ENCODE results near the gene TBC1D9B.

Gene TBC1D9B

DNA sequence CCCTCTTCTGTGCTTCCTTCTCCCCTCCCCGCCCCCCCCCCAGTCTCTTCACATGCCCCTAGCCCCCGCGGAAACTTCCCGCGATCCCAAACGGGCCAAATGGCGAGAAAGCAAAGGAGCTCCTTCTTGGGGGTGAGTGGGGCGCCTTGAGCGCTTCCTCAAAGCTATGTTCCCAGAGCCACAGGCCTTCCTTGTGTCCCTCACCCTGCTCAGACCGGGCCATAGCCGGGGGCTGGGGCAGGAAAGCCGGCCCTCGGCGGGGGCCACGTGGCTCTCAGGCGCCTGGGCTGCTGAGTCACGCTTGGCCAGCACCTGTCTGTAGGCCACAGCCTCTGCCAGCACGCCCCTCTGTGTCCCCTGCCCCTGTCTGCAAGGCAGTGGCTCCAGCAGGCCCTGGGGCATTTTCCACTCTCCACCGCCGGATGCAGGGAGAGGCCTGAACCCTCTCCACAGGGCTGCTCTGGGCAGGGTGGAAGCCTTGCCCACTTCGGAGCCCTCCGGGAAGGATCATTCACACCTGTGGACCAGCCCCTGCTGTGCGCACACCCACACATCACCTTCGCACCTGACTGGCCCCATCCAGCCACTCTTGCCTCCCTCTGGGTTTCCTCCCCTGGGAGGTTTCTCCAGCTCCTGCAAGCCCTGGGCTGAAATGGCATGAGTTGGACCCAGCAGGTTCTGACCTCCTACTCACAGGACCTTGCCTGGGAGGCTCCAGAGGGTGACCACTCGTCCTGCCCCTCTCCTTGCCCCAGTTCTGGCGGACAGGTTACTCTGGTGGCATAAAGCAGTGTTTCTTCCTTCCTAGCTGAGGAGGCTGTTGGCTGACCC is 88.2 kb downstream of the TBC1D9B start:
- DNase-seq: peak; percentile 67

DNA sequence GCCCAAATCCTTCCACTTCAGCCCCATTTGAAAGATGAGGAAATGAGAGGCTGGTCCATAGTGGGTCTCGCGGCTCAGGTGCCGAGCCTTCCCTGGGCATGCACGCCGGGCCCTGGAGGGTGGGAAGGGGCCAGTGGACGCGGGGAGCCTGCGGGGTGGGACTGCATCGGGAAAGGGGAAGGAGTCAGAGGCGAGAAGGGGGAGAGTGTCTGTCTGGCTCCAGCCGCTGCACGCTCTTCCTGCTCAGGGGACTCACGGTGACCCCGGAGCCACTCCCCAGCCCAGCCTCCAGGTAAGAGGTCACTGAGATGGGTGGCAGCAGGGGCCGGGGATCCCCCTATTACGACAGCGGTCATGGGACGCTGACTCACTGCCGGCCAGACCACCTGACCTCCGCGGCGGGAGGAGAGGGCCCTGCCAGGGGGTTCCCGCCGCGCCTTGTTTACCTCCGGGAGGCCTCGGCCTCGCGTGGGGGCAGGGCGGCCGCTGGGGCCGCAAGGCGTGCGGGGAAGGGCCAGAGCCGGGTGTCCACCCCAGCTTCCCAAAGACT is 88.9 kb downstream of the TBC1D9B start:
- peak; percentile 90 for DNase-seq

- peak; percentile 27 for DNase-seq
Measured at GRCh38 chr5:179817890-179818745, 89.6 kb downstream of the TBC1D9B start.

DNA sequence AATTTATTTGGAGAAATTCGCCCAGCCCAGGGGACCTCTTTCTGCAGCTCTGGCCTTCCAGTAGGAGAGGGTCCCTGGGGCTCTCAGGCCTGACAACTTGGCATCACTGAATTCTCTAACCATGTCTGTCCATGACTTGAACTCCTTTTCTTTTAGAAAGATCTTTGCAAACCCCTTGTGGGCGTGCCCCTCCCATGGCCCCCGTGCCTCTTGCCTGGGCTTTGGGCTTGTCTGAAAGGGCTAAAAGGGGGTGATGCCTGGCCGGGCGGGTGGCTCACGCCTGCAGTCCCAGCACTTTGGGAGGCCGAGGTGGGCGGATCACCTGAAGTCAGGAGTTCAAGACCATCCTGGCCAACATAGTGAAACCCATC is 90.2 kb downstream of the TBC1D9B start:
- DNase-seq: no peak

DNA sequence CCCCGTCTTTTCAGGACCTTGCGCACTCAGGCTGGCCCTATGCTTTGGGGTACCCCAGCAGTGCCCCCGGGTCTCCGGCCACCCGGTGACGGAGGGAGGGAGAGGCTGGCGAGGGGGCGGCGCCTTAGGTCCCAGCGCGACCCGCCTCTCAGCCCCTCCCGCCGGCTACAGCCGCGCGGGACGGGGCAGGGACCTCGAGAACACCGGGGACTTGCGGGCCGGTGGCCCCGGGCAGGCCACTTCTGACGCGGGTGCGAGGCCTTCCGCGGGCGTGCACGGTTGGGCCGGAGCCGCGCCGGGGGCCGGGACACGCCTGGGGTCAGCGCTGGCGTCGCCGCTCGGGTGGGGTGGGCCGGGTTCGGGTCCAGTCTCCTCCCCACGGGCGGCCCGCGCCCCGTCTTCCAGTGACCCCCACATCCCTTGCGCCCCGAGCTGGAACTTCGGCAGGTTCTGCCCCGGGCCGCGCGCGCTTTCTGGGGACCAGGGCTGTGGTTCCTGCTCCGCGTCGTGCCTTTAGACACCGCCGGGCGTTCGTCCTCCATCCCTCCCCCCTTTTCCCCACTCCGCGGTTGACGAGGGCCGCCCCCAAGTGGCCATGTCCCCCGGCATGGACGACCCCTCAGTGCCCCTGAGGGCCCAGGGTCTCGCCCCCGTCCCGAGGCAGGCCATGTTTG is 90.8 kb downstream of the TBC1D9B start:
- peak; percentile 32 for DNase-seq

GRCh38 chr5:179816401-179816795 is 91.3 kb downstream of the TBC1D9B start:
- no peak for DNase-seq

- no peak for DNase-seq
Measured at GRCh38 chr5:179815491-179816249, 92.0 kb downstream of the TBC1D9B start.

DNA sequence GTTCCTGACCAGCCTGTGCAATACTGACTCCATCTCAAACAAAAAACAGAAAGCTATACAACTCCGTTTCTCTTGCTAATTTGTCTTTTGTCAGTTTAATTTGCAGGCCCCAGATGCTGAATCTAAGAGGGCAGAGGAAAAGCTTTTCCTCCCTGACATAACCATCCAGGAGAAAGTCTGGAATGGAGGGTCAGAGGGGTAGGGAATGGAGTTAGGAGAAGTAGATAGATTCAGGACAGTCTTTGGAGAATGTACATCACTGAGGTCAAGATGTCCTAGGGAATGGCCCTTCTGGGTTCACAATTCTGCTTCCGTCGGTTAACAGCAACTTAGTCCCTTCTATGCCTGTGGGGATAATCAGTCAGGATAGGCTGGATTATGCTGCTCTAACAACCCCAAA is 93.6 kb downstream of the TBC1D9B start:
- DNase-seq: no peak

- no peak for DNase-seq
Measured at GRCh38 chr5:179812997-179813607, 94.6 kb downstream of the TBC1D9B start.

DNA sequence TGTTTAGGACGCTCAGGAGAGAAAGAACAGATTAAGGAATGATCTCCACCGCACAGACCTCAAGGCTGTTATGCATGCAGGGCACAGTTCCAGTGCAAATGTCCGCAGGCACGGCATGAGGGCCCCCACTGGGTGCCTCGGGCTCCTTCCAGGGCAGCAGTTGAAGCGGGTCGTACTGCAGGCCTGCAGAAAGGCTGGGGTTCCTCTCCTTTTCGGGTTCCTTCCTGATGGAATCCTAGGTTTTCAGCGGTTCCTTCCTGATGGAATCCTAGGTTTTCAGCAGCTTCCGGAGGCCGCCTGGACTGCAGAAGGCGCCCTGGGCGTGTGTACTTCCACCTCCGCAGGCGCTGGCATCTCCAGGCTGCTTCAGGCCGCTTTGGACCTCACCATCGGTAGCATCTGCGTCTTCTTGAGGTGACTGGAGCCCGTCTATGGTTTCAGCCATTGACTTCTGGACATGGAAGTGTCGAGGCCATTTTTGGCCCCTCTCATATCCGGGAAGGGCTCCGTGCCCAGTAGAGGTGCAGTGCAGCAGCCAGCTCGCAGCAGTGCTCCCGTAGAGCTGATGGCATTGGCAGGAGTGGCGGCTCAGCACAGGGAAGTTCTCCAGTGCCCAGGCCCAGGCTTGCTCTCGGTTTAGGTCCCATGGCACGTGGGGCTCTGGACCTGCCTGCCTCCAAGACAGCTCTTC is 95.4 kb downstream of the TBC1D9B start:
- no peak for DNase-seq
